A673 (cell line): Measurements from ENCODE around the gene SELENON. TPM values are rescaled to one million over a fixed set of nuclear protein-coding genes. Genes with fewer than 3 reads are reported as not detected.

Source experiments
- BruUV-seq: library from RNA; stranded (reverse); fragments of 400-500 nt; replicated peaks from 2 replicates; lab custom pipeline; 2021; lab: Mats Ljungman, UMichigan
- CTCF ChIA-PET: fragments of 300-600 bp; sonication (Branson Sonifier 250); formaldehyde crosslinking; loops from one replicate; lab custom pipeline; 2022; ENCODE audit warnings: antibody characterized with exemption; lab: Charles Lee
- POLR2A ChIA-PET: fragments of 300-600 bp; sonication (Branson Sonifier 250); formaldehyde crosslinking; loops from one replicate; lab custom pipeline; 2022; ENCODE audit warnings: antibody characterized with exemption; ENCODE audit not compliant: low non-redundant PET; lab: Charles Lee
- DNase-seq: peaks from one replicate; pipeline ENCODE4 v3.0.0-alpha.2; 2015; ENCODE audit warnings: low spot score
- H3K27ac ChIP-seq: fragments of 200-600 bp; sonication (generic); 2 replicates; pipeline ENCODE4 v1.5.1; 2016; ENCODE audit warnings: mixed run types, low read depth, mild to moderate bottlenecking, mixed read lengths, antibody characterized with exemption, low read length; ENCODE audit not compliant: poor library complexity, severe bottlenecking
- H3K27me3 ChIP-seq: fragments of 200-600 bp; sonication (generic); replicated peaks from 2 replicates; pipeline ENCODE4 v1.6.1; 2017; ENCODE audit warnings: mixed run types, low read depth, mild to moderate bottlenecking, mixed read lengths, antibody characterized with exemption, low read length; ENCODE audit not compliant: insufficient read depth, poor library complexity
- H3K36me3 ChIP-seq: fragments of 200-600 bp; sonication (generic); 2 replicates; pipeline ENCODE4 v1.6.1; 2016; ENCODE audit warnings: mixed run types, mild to moderate bottlenecking, mixed read lengths, antibody characterized with exemption, low read length; ENCODE audit not compliant: insufficient read depth, poor library complexity, severe bottlenecking
- H3K4me1 ChIP-seq: fragments of 200-600 bp; sonication (generic); 2 replicates; pipeline ENCODE4 v1.6.1; 2017; ENCODE audit warnings: mixed run types, mild to moderate bottlenecking, mixed read lengths, antibody characterized with exemption, low read length; ENCODE audit not compliant: insufficient read depth, poor library complexity, severe bottlenecking
- H3K4me3 ChIP-seq: fragments of 200-600 bp; sonication (generic); 2 replicates; pipeline ENCODE4 v1.5.1; 2016; ENCODE audit warnings: low read depth, mixed run types, mild to moderate bottlenecking, mixed read lengths, low read length; ENCODE audit not compliant: poor library complexity, severe bottlenecking
- H3K9me3 ChIP-seq: fragments of 200-600 bp; sonication (generic); 2 replicates; pipeline ENCODE4 v1.6.1; 2016; ENCODE audit warnings: mixed run types, low read depth, mild to moderate bottlenecking, mixed read lengths, antibody characterized with exemption, low read length; ENCODE audit not compliant: poor library complexity, severe bottlenecking
- CTCF ChIP-seq: fragments of 300-800, 200-600 bp; sonication (generic); conservative IDR thresholded peaks from 2 replicates; pipeline ENCODE4 v1.5.1; 2017; ENCODE audit warnings: low read depth, mild to moderate bottlenecking, antibody characterized with exemption, low read length, moderate library complexity, mixed read lengths
- EZH2 ChIP-seq: fragments of 200-600 bp; sonication (generic); IDR thresholded peaks from 2 replicates; pipeline ENCODE4 v1.6.1; 2017; ENCODE audit warnings: borderline replicate concordance, low read depth, mild to moderate bottlenecking, mixed read lengths, antibody characterized with exemption, low read length; ENCODE audit not compliant: poor library complexity, severe bottlenecking
- intact Hi-C: fragments of 100-400 bp; cut with micrococcal nuclease; formaldehyde crosslinking; loops from one replicate; pipeline ENCODE4 v1.10.0; 2022; ENCODE audit not compliant: unreplicated experiment
- total RNA-seq: library from RNA; stranded (reverse); gene quantifications from 2 replicates; pipeline ENCODE4 v1.2.3, GENCODE V29; 2021

The SELENON gene
- total RNA-seq, 1 experiment from 2014 or later: 50.4 TPM

DNA sequence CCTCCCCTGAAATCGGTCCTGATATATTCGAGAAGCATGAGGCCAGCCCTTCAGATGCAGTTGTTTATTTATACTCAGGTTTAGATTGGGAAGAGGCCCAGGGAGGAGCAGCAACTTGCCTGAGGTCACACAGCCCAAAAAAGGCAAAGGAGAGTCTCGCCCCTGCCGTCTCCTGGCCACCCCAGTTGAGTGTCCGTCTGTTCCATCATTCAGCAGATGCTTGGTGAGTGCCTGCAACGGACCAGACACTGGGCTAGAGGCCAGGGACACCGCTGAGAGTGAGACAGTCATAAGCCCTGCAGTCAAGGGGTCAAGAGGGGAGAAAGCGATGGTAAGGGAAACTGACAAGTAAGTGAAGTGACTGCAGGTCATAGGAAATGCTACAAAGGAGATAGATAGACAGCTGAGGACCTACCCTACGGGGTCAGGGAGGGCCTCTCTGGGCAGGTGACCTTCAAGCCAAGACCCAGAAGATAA lies 15.4 kb upstream of the SELENON start:
- intact Hi-C loops: no loop called here
- Histone ChIP-seq H3K27me3 (no peaks in the 10 kb centered on the region), H3K9me3 (no peaks in the 10 kb centered on the region), H3K27ac (no peak overlapping the region), H3K4me3 (no peak overlapping the region), H3K4me1 (peaks cover 4% of the 10 kb centered on the region), H3K36me3 (no peaks in the 10 kb centered on the region)
- ChIA-PET CTCF (interaction anchor here (0.6 kb wide), 1 partner anchor 11 kb away, joined by 3 read pairs; no protein-coding TSS in a partner anchor), POLR2A (no interaction called here)
- no TSS peak for BruUV-seq
- no peak for TF ChIP-seq CTCF
- TF ChIP-seq EZH2: no peak
- no peak for DNase-seq

DNA sequence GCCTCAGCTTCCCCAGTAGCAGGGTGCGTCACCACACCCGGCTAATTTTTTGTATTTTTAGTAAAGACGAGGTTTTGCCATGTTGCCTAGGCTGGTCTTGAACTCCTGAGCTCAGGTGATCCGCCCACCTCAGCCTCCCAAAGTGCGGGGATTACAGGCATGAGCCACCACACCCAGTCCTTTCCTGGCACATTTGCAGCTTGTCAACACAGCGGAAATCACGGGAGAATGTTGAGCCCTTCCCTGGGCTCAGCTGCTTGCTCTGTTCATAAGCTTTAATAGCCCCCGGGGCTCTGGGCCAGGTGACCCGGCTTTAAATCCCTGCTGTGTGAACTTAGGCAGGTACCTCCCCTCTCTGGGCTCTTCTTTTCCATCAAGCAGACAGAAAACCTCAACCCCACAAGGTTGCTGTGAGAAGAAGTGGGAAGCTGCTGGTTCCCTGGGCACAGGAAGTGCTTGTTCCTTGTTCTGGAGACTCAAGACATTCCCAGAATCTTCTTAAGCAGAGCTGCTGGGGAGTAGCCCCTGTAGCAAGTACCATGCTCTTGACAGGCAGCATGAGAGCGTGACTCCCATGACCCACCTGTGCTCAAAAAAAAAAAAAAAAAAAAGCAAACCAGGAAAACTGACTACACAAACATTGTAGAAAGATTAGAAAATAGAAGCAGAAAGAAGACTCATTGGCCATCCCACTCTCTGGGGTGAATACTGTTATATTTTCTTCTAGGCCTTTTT lies 14.5 kb upstream of the SELENON start:
- intact Hi-C loops: no loop called here
- Histone ChIP-seq H3K36me3 (no peaks in the 10 kb centered on the region), H3K4me3 (no peak overlapping the region), H3K27me3 (no peaks in the 10 kb centered on the region), H3K4me1 (no peaks in the 10 kb centered on the region), H3K9me3 (no peaks in the 10 kb centered on the region), H3K27ac (no peak overlapping the region)
- ChIA-PET POLR2A (no interaction called here), CTCF (no interaction called here)
- DNase-seq: no peak
- no TSS peak for BruUV-seq
- no peak for TF ChIP-seq CTCF
- no peak for TF ChIP-seq EZH2

DNA sequence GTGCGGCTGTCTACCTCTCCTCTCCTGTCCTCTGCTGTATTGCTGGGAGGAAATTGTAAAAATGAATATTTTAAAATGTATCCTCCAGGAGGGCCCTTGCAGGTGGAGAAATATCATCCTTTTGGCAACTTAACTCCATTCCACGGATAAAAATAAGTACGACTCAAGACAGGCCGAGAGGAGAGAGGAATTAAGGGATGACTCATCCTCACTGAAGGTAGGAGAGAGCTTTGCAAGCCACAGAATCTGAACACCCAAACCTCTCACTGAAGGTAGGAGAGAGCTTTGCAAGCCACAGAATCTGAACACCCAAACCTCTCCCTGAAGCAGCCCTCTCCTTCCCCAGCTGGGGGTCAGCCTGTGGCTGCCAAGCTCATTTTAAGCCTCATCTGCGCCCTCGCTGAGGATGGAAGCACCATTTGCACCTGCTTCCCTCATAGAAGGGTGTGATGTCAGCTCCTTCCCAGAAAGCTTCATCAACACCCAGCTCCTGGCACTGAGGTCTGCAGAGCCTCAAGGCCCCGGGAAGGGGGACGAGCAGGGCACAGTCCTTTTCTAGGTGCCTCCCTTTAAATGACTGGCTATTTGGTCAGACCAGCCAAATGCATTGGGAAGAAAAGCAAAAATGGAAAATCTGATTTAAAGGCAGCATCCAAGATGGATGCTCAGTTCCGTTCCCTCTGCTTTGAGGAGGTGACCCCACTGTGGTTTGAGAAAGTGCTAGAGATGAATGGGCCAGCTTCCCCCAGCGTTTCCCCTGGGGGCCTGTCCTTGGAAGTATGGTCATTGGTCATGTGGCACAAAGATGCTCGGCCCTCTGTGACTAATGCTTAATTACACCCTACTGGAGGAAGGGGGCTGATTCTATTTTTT lies 12.9 kb upstream of the SELENON start:
- H3K9me3 ChIP-seq: no peaks in the 10 kb centered on the region
- POLR2A ChIA-PET: no interaction called here
- CTCF ChIA-PET: no interaction called here
- TF ChIP-seq CTCF (no peak), EZH2 (no peak)
- intact Hi-C loops: no loop called here
- no peak overlapping the region for H3K27ac ChIP-seq
- H3K4me1 ChIP-seq: no peaks in the 10 kb centered on the region
- BruUV-seq: no TSS peak
- DNase-seq: no peak
- no peaks in the 10 kb centered on the region for H3K27me3 ChIP-seq
- H3K36me3 ChIP-seq: no peaks in the 10 kb centered on the region
- H3K4me3 ChIP-seq: no peak overlapping the region
